C4-2B (cell line): ENCODE results near the gene PIKFYVE.

Source experiments
- CTCF ChIP-seq: fragments of 450-650 bp; conservative IDR thresholded peaks from 2 replicates; pipeline ENCODE4 v1.5.1; 2017; ENCODE audit warnings: mild to moderate bottlenecking
- ZFX ChIP-seq: fragments of 450-650 bp; IDR thresholded peaks from 2 replicates; pipeline ENCODE4 v1.6.1; 2017

GRCh38 chr2:208346756-208347155, 80.7 kb downstream of the PIKFYVE start:
- no peak for TF ChIP-seq CTCF
- TF ChIP-seq ZFX = no peak
